Keratinocyte (primary cell): ENCODE data around the gene NHSL2. TPM values are rescaled to one million over a fixed set of nuclear protein-coding genes. Genes with fewer than 3 reads are reported as not detected.

Source experiments
- DNase-seq: peaks from one replicate; pipeline ENCODE4 v3.0.0-alpha.2; 2011; ENCODE audit warnings: low read depth, missing footprints, low spot score
- FAIRE-seq: peaks from 2 replicates; lab custom pipeline; 2011; peaks lifted over from hg19 to GRCh38; lab: Jason Lieb, UNC
- H2AFZ ChIP-seq: 2 replicates; pipeline ENCODE4 v1.6.0; 2012; ENCODE audit warnings: low read length, control low read depth, inconsistent platforms; ENCODE audit not compliant: control insufficient read depth
- H3K27ac ChIP-seq: 2 replicates; pipeline ENCODE4 v1.5.1; 2011; ENCODE audit warnings: low read length; ENCODE audit not compliant: control insufficient read depth, insufficient read depth
- H3K27me3 ChIP-seq: 3 replicates; pipeline ENCODE4 v1.6.0; 2011; ENCODE audit warnings: low read length; ENCODE audit not compliant: control insufficient read depth, insufficient read depth; ENCODE audit errors: extremely low read depth
- H3K36me3 ChIP-seq, 2 experiments: 2 replicates in 1 of 2; 3 replicates in 1 of 2; pipeline ENCODE4 v1.5.1; 2011; ENCODE audit warnings: low read length in 2 of 2, mild to moderate bottlenecking in 1 of 2; ENCODE audit not compliant: control insufficient read depth in 2 of 2, insufficient read depth in 2 of 2; ENCODE audit errors: extremely low read depth in 1 of 2
- H3K4me1 ChIP-seq: 3 replicates; pipeline ENCODE4 v1.5.1; 2011; ENCODE audit warnings: low read length; ENCODE audit not compliant: control insufficient read depth, insufficient read depth; ENCODE audit errors: extremely low read depth
- H3K4me2 ChIP-seq: 3 replicates; pipeline ENCODE4 v1.6.0; 2011; ENCODE audit warnings: low read depth, low read length; ENCODE audit not compliant: control insufficient read depth, insufficient read depth; ENCODE audit errors: extremely low read depth
- H3K4me3 ChIP-seq, 3 experiments: fragments of 200-600 bp in 1 of 3; sonication (generic) in 1 of 3; 2 replicates in 2 of 3; 3 replicates in 1 of 3; pipeline ENCODE4 v1.5.1; 2011 to 2016; ENCODE audit warnings: low read length in 3 of 3, mild to moderate bottlenecking in 3 of 3, control low read depth in 2 of 3, inconsistent platforms in 1 of 3, low read depth in 1 of 3, mixed read lengths in 1 of 3, mixed run types in 1 of 3, moderate library complexity in 1 of 3; ENCODE audit not compliant: control insufficient read depth in 2 of 3, insufficient read depth in 2 of 3; ENCODE audit errors: extremely low read depth in 1 of 3
- H3K79me2 ChIP-seq: 2 replicates; pipeline ENCODE4 v1.6.0; 2012; ENCODE audit warnings: low read length; ENCODE audit not compliant: control insufficient read depth, insufficient read depth
- H3K9ac ChIP-seq: 3 replicates; pipeline ENCODE4 v1.6.0; 2011; ENCODE audit warnings: low read length; ENCODE audit not compliant: control insufficient read depth, insufficient read depth; ENCODE audit errors: extremely low read depth
- H3K9me1 ChIP-seq: 3 replicates; pipeline ENCODE4 v1.6.0; 2011; ENCODE audit warnings: low read length; ENCODE audit not compliant: control insufficient read depth, insufficient read depth; ENCODE audit errors: extremely low read depth
- H3K9me3 ChIP-seq: 2 replicates; pipeline ENCODE4 v1.5.1; 2012; ENCODE audit warnings: low read depth, low read length; ENCODE audit not compliant: control insufficient read depth
- H4K20me1 ChIP-seq: 3 replicates; pipeline ENCODE4 v1.6.0; 2011; ENCODE audit warnings: low read length; ENCODE audit not compliant: control insufficient read depth, insufficient read depth; ENCODE audit errors: extremely low read depth
- EZH2 ChIP-seq: IDR thresholded peaks from one replicate; pipeline ENCODE4 v1.6.1; 2012; ENCODE audit warnings: inconsistent platforms, mild to moderate bottlenecking, low read length, moderate library complexity
- dilution Hi-C: fragments of 300-500 bp; cut with MboI; formaldehyde crosslinking; loops from one replicate; pipeline ENCODE4 v1.7.0; 2020; ENCODE audit warnings: low sequenced_read_pairs; ENCODE audit not compliant: extremely low pct_ligation_motif_present
- polyA plus RNA-seq, 5 experiments: library from polyadenylated mRNA; depleted of rRNA in 3 of 5; stranded (reverse) in 3 of 5; stranded (forward) in 1 of 5; unstranded in 1 of 5; fragments of >200 nt; gene quantifications; 1 replicate in 1 of 5; 2 replicates in 3 of 5; 3 replicates in 1 of 5; pipeline versions ENCODE4 v1.2.1 to v1.2.3, GENCODE V29; 2011 to 2012; ENCODE audit warnings: missing spikeins in 2 of 5, low read depth in 1 of 5, low replicate concordance in 1 of 5
- TF ChIP-seq, protein P1 (sequence below), 3 experiments: IDR thresholded peaks in 1 of 3; conservative IDR thresholded peaks in 1 of 3; optimal IDR thresholded peaks in 1 of 3; 2 replicates in 2 of 3; 3 replicates in 1 of 3; pipeline versions ENCODE3 to v1.5.1; 2011; ENCODE audit warnings: low read length in 3 of 3, mild to moderate bottlenecking in 3 of 3, moderate library complexity in 2 of 3, control low read depth in 1 of 3, inconsistent platforms in 1 of 3; ENCODE audit not compliant: insufficient read depth in 2 of 3; ENCODE audit errors: extremely low read depth in 1 of 3

The NHSL2 gene
- polyA plus RNA-seq, 1 donor (not counting 4 experiments of a cell fraction or from before 2014, with no cell fraction given) = 0.04 TPM

GRCh38 chrX:72001471-72001870, 90.8 kb downstream of the NHSL2 start:
- H3K9ac ChIP-seq = no peak overlapping the region
- no peaks in the 10 kb centered on the region for H3K9me3 ChIP-seq
- FAIRE-seq = no peak
- no peak overlapping the region for H2AFZ ChIP-seq
- no peak overlapping the region for H3K4me3 ChIP-seq
- peaks cover 13% of the 10 kb centered on the region for H3K27me3 ChIP-seq
- no peaks in the 10 kb centered on the region for H3K9me1 ChIP-seq
- H3K4me2 ChIP-seq = no peak overlapping the region
- no peaks in the 10 kb centered on the region for H3K36me3 ChIP-seq
- no peak overlapping the region for H3K27ac ChIP-seq
- dilution Hi-C loops = no loop called here
- H3K4me1 ChIP-seq = no peaks in the 10 kb centered on the region
- H4K20me1 ChIP-seq = peaks cover 2% of the 10 kb centered on the region
- no peaks in the 10 kb centered on the region for H3K79me2 ChIP-seq
- no peak for TF ChIP-seq EZH2
- TF ChIP-seq, protein P1, sequence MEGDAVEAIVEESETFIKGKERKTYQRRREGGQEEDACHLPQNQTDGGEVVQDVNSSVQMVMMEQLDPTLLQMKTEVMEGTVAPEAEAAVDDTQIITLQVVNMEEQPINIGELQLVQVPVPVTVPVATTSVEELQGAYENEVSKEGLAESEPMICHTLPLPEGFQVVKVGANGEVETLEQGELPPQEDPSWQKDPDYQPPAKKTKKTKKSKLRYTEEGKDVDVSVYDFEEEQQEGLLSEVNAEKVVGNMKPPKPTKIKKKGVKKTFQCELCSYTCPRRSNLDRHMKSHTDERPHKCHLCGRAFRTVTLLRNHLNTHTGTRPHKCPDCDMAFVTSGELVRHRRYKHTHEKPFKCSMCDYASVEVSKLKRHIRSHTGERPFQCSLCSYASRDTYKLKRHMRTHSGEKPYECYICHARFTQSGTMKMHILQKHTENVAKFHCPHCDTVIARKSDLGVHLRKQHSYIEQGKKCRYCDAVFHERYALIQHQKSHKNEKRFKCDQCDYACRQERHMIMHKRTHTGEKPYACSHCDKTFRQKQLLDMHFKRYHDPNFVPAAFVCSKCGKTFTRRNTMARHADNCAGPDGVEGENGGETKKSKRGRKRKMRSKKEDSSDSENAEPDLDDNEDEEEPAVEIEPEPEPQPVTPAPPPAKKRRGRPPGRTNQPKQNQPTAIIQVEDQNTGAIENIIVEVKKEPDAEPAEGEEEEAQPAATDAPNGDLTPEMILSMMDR (optimal IDR thresholded peaks at IDR 0.05 in 1 of 3, IDR thresholded peaks at IDR 0.05 in 1 of 3, conservative IDR thresholded peaks at IDR 0.05 in 1 of 3; ENCODE audit: extremely low read depth in 1 of 3, insufficient read depth in 2 of 3, low read length in 3 of 3) = no peak
- DNase-seq = no peak

DNA sequence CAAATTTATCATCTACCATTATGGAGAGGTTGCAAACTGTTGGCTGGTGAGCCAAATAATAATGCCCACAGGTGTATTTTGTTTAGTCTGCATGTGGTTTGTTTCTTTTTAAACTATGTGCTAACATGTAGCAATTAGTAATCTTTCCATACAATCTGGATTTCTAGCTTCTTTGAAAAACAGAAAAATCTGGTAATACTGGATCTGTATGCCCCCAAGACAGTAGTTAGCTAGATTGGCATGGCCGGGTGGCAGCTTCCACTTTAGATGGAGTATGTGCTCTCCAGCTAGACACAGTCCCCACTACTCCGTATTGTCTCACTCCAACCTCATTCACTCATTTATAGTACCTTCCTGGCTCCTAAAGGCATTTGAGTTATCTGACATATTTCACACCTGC, 91.3 kb downstream of the NHSL2 start:
- no peak overlapping the region for H2AFZ ChIP-seq
- no peaks in the 10 kb centered on the region for H3K9me3 ChIP-seq
- peaks cover 13% of the 10 kb centered on the region for H3K27me3 ChIP-seq
- peaks cover 2% of the 10 kb centered on the region for H4K20me1 ChIP-seq
- H3K9me1 ChIP-seq = no peaks in the 10 kb centered on the region
- H3K9ac ChIP-seq = no peak overlapping the region
- DNase-seq (no peak), FAIRE-seq (no peak)
- TF ChIP-seq, protein P1 (optimal IDR thresholded peaks at IDR 0.05 in 1 of 3, IDR thresholded peaks at IDR 0.05 in 1 of 3, conservative IDR thresholded peaks at IDR 0.05 in 1 of 3; ENCODE audit: extremely low read depth in 1 of 3, insufficient read depth in 2 of 3, low read length in 3 of 3) = no peak
- no peak for TF ChIP-seq EZH2
- no peak overlapping the region for H3K27ac ChIP-seq
- no peaks in the 10 kb centered on the region for H3K36me3 ChIP-seq
- dilution Hi-C loops = no loop called here
- H3K4me2 ChIP-seq = no peak overlapping the region
- H3K79me2 ChIP-seq = no peaks in the 10 kb centered on the region
- no peak overlapping the region for H3K4me3 ChIP-seq
- no peaks in the 10 kb centered on the region for H3K4me1 ChIP-seq
